Psoas muscle (tissue), 8 donors: Measurements from ENCODE around the gene MLH3. TPM values are rescaled to one million over a fixed set of nuclear protein-coding genes. Genes with fewer than 3 reads are reported as not detected.

Experiments
- ATAC-seq, 4 donors: fragments of 200-7000 bp; cut with Tn5 transposase; one replicate each; pipeline ENCODE4 v1.9.1; 2020; ENCODE audit warnings: moderate library complexity in 3 of 4, mild to moderate bottlenecking in 2 of 4
- DNase-seq, 2 donors: peaks; one replicate each; pipeline ENCODE4 v3.0.0-alpha.2; 2020
- H3K27ac ChIP-seq: fragments of 200-600 bp; one replicate; pipeline ENCODE4 v1.8.0; 2022
- H3K27me3 ChIP-seq, 3 donors: fragments of 200-600 bp in 1 of 3; one replicate each; pipeline versions ENCODE4 v1.6.1 to v1.8.0; 2013 to 2022; ENCODE audit warnings: low read length in 2 of 3, mild to moderate bottlenecking in 2 of 3, moderate library complexity in 1 of 3; ENCODE audit not compliant: insufficient read depth in 3 of 3
- H3K36me3 ChIP-seq, 2 donors: fragments of 200-600 bp in 1 of 2; one replicate each; pipeline versions ENCODE4 v1.6.1 to v1.8.0; 2013 to 2022; ENCODE audit warnings: low read depth in 1 of 2, mild to moderate bottlenecking in 1 of 2, moderate library complexity in 1 of 2; ENCODE audit not compliant: insufficient read depth in 1 of 2
- H3K4me1 ChIP-seq: fragments of 200-600 bp; one replicate; pipeline ENCODE4 v1.8.0; 2022
- H3K4me3 ChIP-seq: fragments of 200-600 bp; one replicate; pipeline ENCODE4 v1.8.0; 2022; ENCODE audit warnings: mild to moderate bottlenecking
- H3K9me3 ChIP-seq: fragments of 200-600 bp; one replicate; pipeline ENCODE4 v1.8.0; 2022
- WGBS, 3 donors: extraction: QIAGEN DNeasy Blood & Tissue Kit; methylation state at CpG; one replicate each; pipeline versions ENCODE4 v1.1.6 to v1.1.7; 2013; 5-methylcytosine and 5-hydroxymethylcytosine counted together
- intact Hi-C, 2 donors: fragments of 100-400 bp; cut with DNase I; formaldehyde crosslinking; loops; one replicate each; pipeline versions ENCODE4 v1.11.0 to v1.14.2; 2022
- polyA plus RNA-seq, 3 donors: library from polyadenylated mRNA; stranded (reverse); fragments of 200-250 nt; gene quantifications; one replicate each; pipeline ENCODE4 v1.2.3, GENCODE V29; 2013
- total RNA-seq, 4 donors: library from RNA; stranded (reverse); fragmentation: NEBNext Ultra II Directional in 2 of 4; extraction: Animal tissue kit (Norgen Biotek cat#: 25700) in 2 of 4; gene quantifications; one replicate each; pipeline versions ENCODE4 v1.2.1 to v1.2.4, GENCODE V29; 2021 to 2023
- TF ChIP-seq, protein P1 (sequence below): fragments of 200-600 bp; IDR thresholded peaks from one replicate; pipeline ENCODE4 v1.8.0; 2022; ENCODE audit warnings: antibody characterized with exemption
- donor health status: healthy with polysubstance abuse.
- donor health status: DM: no; HTN: no; CAD: no; lungs with moderate emphysema.
- donor health status: Bipolar disorder and iron deficiency.
- donor health status: healthy.
- donor health status: DM: yes; HTN: yes; CAD: no.
- donor health status: DM: no; HTN: no; CAD: no.
- donor health status: DM: no; HTN: no; CAD: no.
- donor health status: DM: yes; HTN: yes; CAD: no.

The MLH3 gene
- total and polyA plus RNA-seq, 7 donors = 7.9 to 24.1 (median 15.7) TPM

DNA sequence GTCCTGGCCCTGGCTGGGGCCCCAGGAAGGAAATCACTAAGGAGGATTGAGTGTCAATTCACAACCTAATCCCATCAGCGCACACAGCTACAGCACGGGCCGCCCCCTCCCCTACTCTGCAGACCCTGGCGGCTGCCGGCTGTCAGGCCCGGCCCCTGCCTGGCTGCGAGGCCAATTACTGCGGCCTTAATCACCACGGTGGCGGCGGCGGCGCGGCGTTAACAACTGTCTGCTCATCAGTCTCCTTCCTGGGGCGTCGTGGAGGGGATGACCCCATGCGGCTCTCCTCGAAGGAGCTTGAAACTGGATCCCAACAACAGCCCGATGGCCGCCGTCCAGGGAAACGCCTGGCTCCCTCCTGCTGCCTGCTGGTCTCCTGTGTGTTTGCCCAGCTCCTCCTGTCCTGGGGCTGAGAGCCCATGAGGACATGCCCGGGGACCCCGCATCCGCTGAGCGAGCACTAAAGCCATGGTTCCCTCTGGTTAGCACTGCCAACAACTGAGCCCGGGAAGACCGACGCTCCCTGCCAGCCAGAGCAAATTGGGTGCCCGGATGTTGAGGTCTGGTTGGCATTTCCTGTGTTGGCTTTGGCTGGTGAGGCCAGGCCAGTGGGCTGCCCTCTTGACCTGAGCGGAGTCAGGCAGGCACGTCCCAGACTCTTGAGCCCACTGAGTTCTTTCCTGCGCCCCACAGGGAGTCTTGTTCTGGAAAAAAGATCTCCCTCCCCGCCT, 70.4 kb downstream of the MLH3 start:
- peak overlapping the region; percentile 19 for H3K4me3 ChIP-seq
- no peaks in the 10 kb centered on the region for H3K27me3 ChIP-seq
- no peaks in the 10 kb centered on the region for H3K9me3 ChIP-seq
- intact Hi-C loops = no loop called here
- peak overlapping the region; percentile 89 for H3K27ac ChIP-seq
- peaks cover 41% of the 10 kb centered on the region for H3K4me1 ChIP-seq
- 22 to 35% (median 26%) methylated on average over 32 to 35 of the region's 35 CpGs for WGBS, 3 donors
- TF ChIP-seq, protein P1, sequence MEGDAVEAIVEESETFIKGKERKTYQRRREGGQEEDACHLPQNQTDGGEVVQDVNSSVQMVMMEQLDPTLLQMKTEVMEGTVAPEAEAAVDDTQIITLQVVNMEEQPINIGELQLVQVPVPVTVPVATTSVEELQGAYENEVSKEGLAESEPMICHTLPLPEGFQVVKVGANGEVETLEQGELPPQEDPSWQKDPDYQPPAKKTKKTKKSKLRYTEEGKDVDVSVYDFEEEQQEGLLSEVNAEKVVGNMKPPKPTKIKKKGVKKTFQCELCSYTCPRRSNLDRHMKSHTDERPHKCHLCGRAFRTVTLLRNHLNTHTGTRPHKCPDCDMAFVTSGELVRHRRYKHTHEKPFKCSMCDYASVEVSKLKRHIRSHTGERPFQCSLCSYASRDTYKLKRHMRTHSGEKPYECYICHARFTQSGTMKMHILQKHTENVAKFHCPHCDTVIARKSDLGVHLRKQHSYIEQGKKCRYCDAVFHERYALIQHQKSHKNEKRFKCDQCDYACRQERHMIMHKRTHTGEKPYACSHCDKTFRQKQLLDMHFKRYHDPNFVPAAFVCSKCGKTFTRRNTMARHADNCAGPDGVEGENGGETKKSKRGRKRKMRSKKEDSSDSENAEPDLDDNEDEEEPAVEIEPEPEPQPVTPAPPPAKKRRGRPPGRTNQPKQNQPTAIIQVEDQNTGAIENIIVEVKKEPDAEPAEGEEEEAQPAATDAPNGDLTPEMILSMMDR = no peak
- DNase-seq (peak; percentile 59 to 86), ATAC-seq (peak; percentile 41 to 70 (median 63))
- no peaks in the 10 kb centered on the region for H3K36me3 ChIP-seq

DNA sequence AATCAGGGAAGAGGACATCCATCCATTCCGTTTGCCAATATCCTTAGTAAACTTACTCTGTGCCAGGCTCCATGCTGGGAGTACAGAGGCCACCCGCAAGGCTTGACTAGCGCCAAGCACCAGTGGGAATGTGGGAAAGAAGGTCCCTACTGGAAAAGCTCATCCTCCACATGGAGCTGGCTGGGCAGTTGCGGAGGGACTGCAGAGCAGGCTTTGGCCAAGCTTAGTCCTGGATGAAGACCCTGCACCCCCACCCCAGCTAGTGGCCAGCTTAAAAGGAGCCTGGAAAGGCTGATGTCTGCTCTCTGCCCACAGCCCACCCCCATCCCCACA, 70.9 kb downstream of the MLH3 start:
- DNase-seq (peak in 1 of 2 donors; percentile 52), ATAC-seq (peak in 1 of 4 donors; percentile 1)
- WGBS, 3 donors = 70 to 78% (median 74%) methylated on average over 4 of the region's 4 CpGs
- H3K27ac ChIP-seq = peak overlapping the region; percentile 89
- H3K4me3 ChIP-seq = peak overlapping the region; percentile 19
- no peaks in the 10 kb centered on the region for H3K36me3 ChIP-seq
- peaks cover 43% of the 10 kb centered on the region for H3K4me1 ChIP-seq
- H3K27me3 ChIP-seq = no peaks in the 10 kb centered on the region
- intact Hi-C loops = no loop called here
- TF ChIP-seq, protein P1 = no peak
- no peaks in the 10 kb centered on the region for H3K9me3 ChIP-seq

GRCh38 chr14:74979442-74980397, 71.5 kb downstream of the MLH3 start:
- Histone ChIP-seq H3K4me1 (peaks cover 49% of the 10 kb centered on the region), H3K9me3 (no peaks in the 10 kb centered on the region), H3K36me3 (no peaks in the 10 kb centered on the region), H3K27me3 (no peaks in the 10 kb centered on the region), H3K27ac (peak overlapping the region; percentile 89), H3K4me3 (peak overlapping the region; percentile 15)
- DNase-seq = peak; percentile 63 to 90
- TF ChIP-seq, protein P1 = peak; percentile 31
- intact Hi-C loops = no loop called here
- 26 to 32% (median 31%) methylated on average over 20 to 23 of the region's 23 CpGs for WGBS, 3 donors
- peak; percentile 80 to 92 (median 90) for ATAC-seq

GRCh38 chr14:74979029-74979428, 72.2 kb downstream of the MLH3 start:
- ATAC-seq (peak in 1 of 4 donors; percentile 3), DNase-seq (no peak)
- Histone ChIP-seq H3K4me3 (peak overlapping the region; percentile 15), H3K9me3 (no peaks in the 10 kb centered on the region), H3K36me3 (no peaks in the 10 kb centered on the region), H3K27me3 (no peaks in the 10 kb centered on the region), H3K4me1 (peaks cover 56% of the 10 kb centered on the region), H3K27ac (peak overlapping the region; percentile 89)
- TF ChIP-seq, protein P1 = no peak
- intact Hi-C loops = no loop called here
- WGBS, 3 donors = 44 to 58% (median 50%) methylated on average over 4 of the region's 4 CpGs
